Kidney epithelial cell (primary cell): Measurements from ENCODE around the gene INO80. TPM values are rescaled to one million over a fixed set of nuclear protein-coding genes. Genes with fewer than 3 reads are reported as not detected.

Source experiments
- DNase-seq: peaks from one replicate; pipeline ENCODE4 v3.0.0-alpha.2; 2010; ENCODE audit warnings: low read depth
- H3K27me3 ChIP-seq: 2 replicates; pipeline ENCODE4 v1.6.0; 2011; ENCODE audit warnings: low read length; ENCODE audit not compliant: control insufficient read depth, insufficient read depth
- H3K36me3 ChIP-seq: 2 replicates; pipeline ENCODE4 v1.5.1; 2011; ENCODE audit warnings: low read length; ENCODE audit not compliant: control insufficient read depth, insufficient read depth
- H3K4me3 ChIP-seq: 2 replicates; pipeline ENCODE4 v1.5.1; 2011; ENCODE audit warnings: low read depth, mild to moderate bottlenecking, control low read depth, low read length
- CTCF ChIP-seq: IDR thresholded peaks from 2 replicates; pipeline ENCODE4 v1.5.1; 2011; ENCODE audit warnings: mild to moderate bottlenecking, moderate library complexity, low read length, control low read depth, inconsistent platforms; ENCODE audit not compliant: insufficient read depth, poor library complexity, severe bottlenecking
- total RNA-seq: library from RNA; depleted of rRNA; stranded (reverse); fragments of >200 nt; gene quantifications from 2 replicates; pipeline ENCODE4 v1.2.3, GENCODE V29; 2015

Gene INO80, protein sequence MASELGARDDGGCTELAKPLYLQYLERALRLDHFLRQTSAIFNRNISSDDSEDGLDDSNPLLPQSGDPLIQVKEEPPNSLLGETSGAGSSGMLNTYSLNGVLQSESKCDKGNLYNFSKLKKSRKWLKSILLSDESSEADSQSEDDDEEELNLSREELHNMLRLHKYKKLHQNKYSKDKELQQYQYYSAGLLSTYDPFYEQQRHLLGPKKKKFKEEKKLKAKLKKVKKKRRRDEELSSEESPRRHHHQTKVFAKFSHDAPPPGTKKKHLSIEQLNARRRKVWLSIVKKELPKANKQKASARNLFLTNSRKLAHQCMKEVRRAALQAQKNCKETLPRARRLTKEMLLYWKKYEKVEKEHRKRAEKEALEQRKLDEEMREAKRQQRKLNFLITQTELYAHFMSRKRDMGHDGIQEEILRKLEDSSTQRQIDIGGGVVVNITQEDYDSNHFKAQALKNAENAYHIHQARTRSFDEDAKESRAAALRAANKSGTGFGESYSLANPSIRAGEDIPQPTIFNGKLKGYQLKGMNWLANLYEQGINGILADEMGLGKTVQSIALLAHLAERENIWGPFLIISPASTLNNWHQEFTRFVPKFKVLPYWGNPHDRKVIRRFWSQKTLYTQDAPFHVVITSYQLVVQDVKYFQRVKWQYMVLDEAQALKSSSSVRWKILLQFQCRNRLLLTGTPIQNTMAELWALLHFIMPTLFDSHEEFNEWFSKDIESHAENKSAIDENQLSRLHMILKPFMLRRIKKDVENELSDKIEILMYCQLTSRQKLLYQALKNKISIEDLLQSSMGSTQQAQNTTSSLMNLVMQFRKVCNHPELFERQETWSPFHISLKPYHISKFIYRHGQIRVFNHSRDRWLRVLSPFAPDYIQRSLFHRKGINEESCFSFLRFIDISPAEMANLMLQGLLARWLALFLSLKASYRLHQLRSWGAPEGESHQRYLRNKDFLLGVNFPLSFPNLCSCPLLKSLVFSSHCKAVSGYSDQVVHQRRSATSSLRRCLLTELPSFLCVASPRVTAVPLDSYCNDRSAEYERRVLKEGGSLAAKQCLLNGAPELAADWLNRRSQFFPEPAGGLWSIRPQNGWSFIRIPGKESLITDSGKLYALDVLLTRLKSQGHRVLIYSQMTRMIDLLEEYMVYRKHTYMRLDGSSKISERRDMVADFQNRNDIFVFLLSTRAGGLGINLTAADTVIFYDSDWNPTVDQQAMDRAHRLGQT (N-terminal part only)
- 26.7 and 58.7 TPM in 2 replicates for total RNA-seq

DNA sequence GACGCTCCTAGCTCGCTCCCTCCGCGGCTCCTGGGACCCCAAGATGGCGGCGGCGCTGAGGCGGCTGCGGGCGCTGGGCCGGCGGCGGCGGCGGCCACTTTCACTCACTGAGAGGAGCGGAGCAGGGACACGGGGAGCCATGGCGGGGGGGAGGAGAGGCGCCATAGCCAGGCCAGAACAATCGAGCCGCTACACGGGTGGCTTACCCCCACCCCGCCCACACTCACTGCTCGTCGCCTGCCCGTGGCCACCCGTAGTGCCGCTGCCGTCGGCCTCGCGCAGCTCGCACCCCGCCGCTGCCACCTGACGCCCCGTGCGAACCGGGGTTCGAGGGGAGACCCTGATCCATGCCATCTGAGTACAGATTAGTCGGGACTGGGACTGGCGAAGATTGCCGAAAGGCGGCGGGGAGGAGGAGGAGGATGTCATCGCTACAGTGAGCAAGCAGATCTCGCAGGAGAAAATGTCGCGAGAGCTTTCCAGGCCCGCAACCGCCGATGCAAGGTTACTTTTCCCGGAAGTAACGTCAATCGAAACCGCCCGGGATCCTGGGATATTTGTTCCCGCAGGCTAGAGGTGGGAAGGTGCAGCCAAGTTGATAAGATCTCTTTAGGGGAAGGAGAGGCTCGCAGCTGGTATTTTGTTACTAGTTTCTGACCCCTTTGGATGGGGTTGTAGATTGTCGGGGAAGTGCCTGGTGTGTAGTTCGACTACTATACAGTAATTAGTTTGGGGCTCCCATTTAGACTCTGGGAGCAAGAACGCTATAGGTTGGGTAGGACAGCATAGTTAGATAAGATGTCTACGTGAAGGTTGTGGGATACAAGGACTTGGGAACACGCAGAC, at the start of gene INO80:
TSS of gene INO80 (minus strand) at position 165 of the 846 bp plus-strand sequence. CDS start 19,970 bp downstream, outside the sequence.
- Histone ChIP-seq H3K4me3 (peak within 1 kb of the TSS; percentile 99), H3K27me3 (no peaks in the 10 kb centered on the region), H3K36me3 (no peaks in the 10 kb centered on the region)
- DNase-seq = peak; percentile 85
- TF ChIP-seq CTCF = no peak

DNA sequence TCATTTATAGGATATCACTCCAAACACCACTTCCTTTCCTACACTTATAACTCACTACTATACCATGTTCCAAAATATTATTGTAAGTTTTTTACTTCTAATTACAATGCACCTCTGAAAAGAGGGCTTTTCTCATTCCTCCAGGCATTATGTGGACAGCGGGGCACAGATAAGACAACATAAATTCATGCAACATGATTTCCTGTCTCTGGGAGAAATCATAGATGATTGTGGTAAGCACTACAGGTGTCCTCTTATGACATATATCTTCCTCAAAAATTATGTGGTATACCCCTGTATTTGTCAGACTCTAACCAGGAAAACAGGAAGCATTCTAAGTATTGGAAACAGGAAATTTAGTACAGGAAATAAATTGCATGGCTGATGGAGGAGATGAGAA, 45.7 kb upstream of the INO80 start:
- no peaks in the 10 kb centered on the region for H3K36me3 ChIP-seq
- no peak for TF ChIP-seq CTCF
- H3K27me3 ChIP-seq = no peaks in the 10 kb centered on the region
- DNase-seq = no peak
- no peak overlapping the region for H3K4me3 ChIP-seq

- DNase-seq = no peak
- Histone ChIP-seq H3K27me3 (no peaks in the 10 kb centered on the region), H3K4me3 (no peak overlapping the region), H3K36me3 (no peaks in the 10 kb centered on the region)
- TF ChIP-seq CTCF = no peak
These were observed 45.3 kb upstream of the INO80 start for GRCh38 chr15:41161336-41161735.

GRCh38 chr15:41160639-41161315, 44.7 kb upstream of the INO80 start:
- no peak for DNase-seq
- Histone ChIP-seq H3K27me3 (no peaks in the 10 kb centered on the region), H3K36me3 (no peaks in the 10 kb centered on the region), H3K4me3 (no peak overlapping the region)
- no peak for TF ChIP-seq CTCF
